ENCODE results near the gene ZNF501. TPM values are rescaled to one million over a fixed set of nuclear protein-coding genes. Genes with fewer than 3 reads are reported as not detected.

ZNF501 gene
- total and polyA plus RNA-seq, 2 experiments from 2014 or later = 4.2 to 6.6 TPM

- peaks cover 78% of the 10 kb centered on the region for H3K36me3 Mint-ChIP-seq (ENCODE audit: low read depth)
- peak overlapping the region; percentile 92 for H3K4me3 ChIP-seq
- H3K27me3 Mint-ChIP-seq (ENCODE audit: insufficient read depth, low read depth, poor library complexity) = peaks cover 8% of the 10 kb centered on the region
- no peaks in the 10 kb centered on the region; the same call in 1 of the 2 replicates for H3F3A ChIP-seq (replicated peaks; ENCODE audit: low read depth)
- H3K27ac Mint-ChIP-seq = peak overlapping the region; percentile 100
- peak overlapping the region; percentile 98 for H3K27ac ChIP-seq (ENCODE audit: low read depth)
- H3K4me1 ChIP-seq (ENCODE audit: insufficient read depth) = no peaks in the 10 kb centered on the region; the same call in 1 of the 2 replicates
- peaks cover 4% of the 10 kb centered on the region; the same call in 1 of the 2 replicates for H3K9me2 ChIP-seq (ENCODE audit: insufficient read depth)
- peaks cover 92% of the 10 kb centered on the region for H3K79me2 ChIP-seq (replicated peaks; ENCODE audit: insufficient read depth)
- peak overlapping the region; percentile 90 for H3K4me2 ChIP-seq
- 0 out of 2 replicates have a peak, but pooled peaks cover 4% of the 10 kb centered on the region for H4K20me1 ChIP-seq (replicated peaks; ENCODE audit: insufficient read depth)
- H3K9me3 Mint-ChIP-seq = peaks cover 59% of the 10 kb centered on the region
- DNase-seq (ENCODE audit: low spot score) (no peak), ATAC-seq (no peak)
- no peaks in the 10 kb centered on the region for H3K27me3 ChIP-seq (ENCODE audit: insufficient read depth)
- H3K4me3 Mint-ChIP-seq = peak overlapping the region; percentile 93
- peak overlapping the region; percentile 84 for H2AFZ ChIP-seq
- H3K4me1 Mint-ChIP-seq = peaks cover 3% of the 10 kb centered on the region; the same call in 2 of the 3 replicates
- H3K36me3 ChIP-seq (ENCODE audit: insufficient read depth) = peaks cover 20% of the 10 kb centered on the region
- TF ChIP-seq ZNF462 (CRISPR knock-in tag; IDR thresholded peaks at IDR 0.05) (no peak), POLR2AphosphoS5 (IDR thresholded peaks at IDR 0.05; ENCODE audit: low read depth) (no peak), REST (IDR thresholded peaks at IDR 0.05; ENCODE audit: unreplicated experiment) (no peak), EZH2 (IDR thresholded peaks at IDR 0.05; ENCODE audit: low read depth, unreplicated experiment) (no peak), EZH2phosphoT487 (IDR thresholded peaks at IDR 0.05; ENCODE audit: unreplicated experiment) (no peak), NANOG (IDR thresholded peaks at IDR 0.05; ENCODE audit: borderline replicate concordance) (no peak), JUNB (IDR thresholded peaks at IDR 0.05; ENCODE audit: unreplicated experiment) (no peak)
Measured at GRCh38 chr3:44762170-44762677, 32.8 kb downstream of the ZNF501 start.
